AG04450 (cell line): ENCODE results near the gene RRM2. TPM values are rescaled to one million over a fixed set of nuclear protein-coding genes. Genes with fewer than 3 reads are reported as not detected.

ENCODE experiments used
- CTCF ChIA-PET: fragments of 300-600, 350-600 bp; formaldehyde crosslinking; extraction: SDS; loops from one replicate; lab custom pipeline; 2022; ENCODE audit warnings: antibody characterized with exemption, inconsistent platforms; lab: Charles Lee
- POLR2A ChIA-PET: fragments of 350-600 bp; formaldehyde crosslinking; extraction: SDS; loops from one replicate; lab custom pipeline; 2021; ENCODE audit warnings: antibody characterized with exemption, inconsistent platforms; lab: Yijun Ruan, JAX
- DNase-seq: peaks from one replicate; pipeline ENCODE4 v3.0.0-alpha.2; 2011; ENCODE audit warnings: low read depth, low spot score
- H3K27ac ChIP-seq: one replicate; pipeline ENCODE4 v1.5.1; 2012; ENCODE audit warnings: low read depth, low read length, control low read depth
- H3K27me3 ChIP-seq: one replicate; pipeline ENCODE4 v1.6.0; 2012; ENCODE audit warnings: low read length; ENCODE audit not compliant: control insufficient read depth, insufficient read depth
- H3K4me3 ChIP-seq: 2 replicates; pipeline ENCODE4 v1.5.1; 2011; ENCODE audit warnings: mild to moderate bottlenecking, low read depth, low read length, control low read depth
- H3K9me3 ChIP-seq: 2 replicates; pipeline ENCODE4 v1.5.1; 2012; ENCODE audit warnings: low read length; ENCODE audit not compliant: control insufficient read depth, insufficient read depth
- CTCF ChIP-seq: IDR thresholded peaks from 2 replicates; pipeline ENCODE4 v1.5.1; 2011; ENCODE audit warnings: low read depth, low read length, control low read depth, inconsistent platforms
- polyA plus RNA-seq: library from polyadenylated mRNA; depleted of rRNA; stranded (reverse); fragments of >200 nt; gene quantifications from 2 replicates; pipeline ENCODE4 v1.2.3, GENCODE V29; 2011

RRM2 gene
- polyA plus RNA-seq, 1 experiment, result 21.7 TPM

- Histone ChIP-seq H3K9me3 (no peaks in the 10 kb centered on the region), H3K4me3 (no peak overlapping the region), H3K27me3 (peaks cover 56% of the 10 kb centered on the region), H3K27ac (no peak overlapping the region)
- ChIA-PET POLR2A (no interaction called here), CTCF (interaction anchor here (0.9 to 2.4 kb wide), 3 partner anchors 11 to 99 kb away, joined by 3 to 24 read pairs (median 14); no protein-coding TSS in a partner anchor)
- no peak for TF ChIP-seq CTCF
- DNase-seq, result no peak
These were observed 38.8 kb upstream of the RRM2 start for GRCh38 chr2:10083692-10084211.

GRCh38 chr2:10084223-10084865, 38.2 kb upstream of the RRM2 start:
- Histone ChIP-seq H3K27ac (no peak overlapping the region), H3K27me3 (peaks cover 53% of the 10 kb centered on the region), H3K4me3 (no peak overlapping the region), H3K9me3 (no peaks in the 10 kb centered on the region)
- ChIA-PET CTCF (interaction anchor here (0.5 to 2.6 kb wide), 7 partner anchors 11 to 538 kb away, joined by 3 to 24 read pairs (median 9); no protein-coding TSS in a partner anchor), POLR2A (no interaction called here)
- TF ChIP-seq CTCF, result no peak
- no peak for DNase-seq

- H3K27me3 ChIP-seq, result peaks cover 60% of the 10 kb centered on the region
- H3K27ac ChIP-seq, result no peak overlapping the region
- H3K4me3 ChIP-seq, result no peak overlapping the region
- no peaks in the 10 kb centered on the region for H3K9me3 ChIP-seq
- ChIA-PET POLR2A (no interaction called here), CTCF (interaction anchor here (0.5 to 2.6 kb wide), 5 partner anchors 12 to 538 kb away, joined by 3 to 16 read pairs (median 5); no protein-coding TSS in a partner anchor)
- DNase-seq, result no peak
- no peak for TF ChIP-seq CTCF
These were observed 37.4 kb upstream of the RRM2 start for GRCh38 chr2:10085043-10085667.

GRCh38 chr2:10085668-10086059, 36.9 kb upstream of the RRM2 start:
- POLR2A ChIA-PET, result no interaction called here
- no peak for DNase-seq
- Histone ChIP-seq H3K4me3 (no peak overlapping the region), H3K27ac (no peak overlapping the region), H3K9me3 (no peaks in the 10 kb centered on the region), H3K27me3 (peaks cover 61% of the 10 kb centered on the region)
- CTCF ChIA-PET, result interaction anchor here (1.3 to 2.6 kb wide), 3 partner anchors 11 to 349 kb away, joined by 5 to 16 read pairs (median 9); no protein-coding TSS in a partner anchor
- no peak for TF ChIP-seq CTCF

- Histone ChIP-seq H3K4me3 (no peak overlapping the region), H3K27me3 (peaks cover 64% of the 10 kb centered on the region), H3K9me3 (peaks cover 9% of the 10 kb centered on the region; the same call in 1 of the 2 replicates), H3K27ac (no peak overlapping the region)
- ChIA-PET POLR2A (no interaction called here), CTCF (interaction anchor here (1.2 to 2.6 kb wide), 3 partner anchors 10 to 348 kb away, joined by 3 to 16 read pairs (median 6); no protein-coding TSS in a partner anchor)
- no peak for TF ChIP-seq CTCF
- DNase-seq, result no peak
These were observed 35.6 kb upstream of the RRM2 start for GRCh38 chr2:10086950-10087349.
